ENCODE measurements around the gene CMTM7.
"Not testable (repeated sequence)": the region's sequence is repeated elsewhere in the genome, so short reads cannot be mapped to it uniquely, and the experiment has no call there.

The CMTM7 gene

DNA sequence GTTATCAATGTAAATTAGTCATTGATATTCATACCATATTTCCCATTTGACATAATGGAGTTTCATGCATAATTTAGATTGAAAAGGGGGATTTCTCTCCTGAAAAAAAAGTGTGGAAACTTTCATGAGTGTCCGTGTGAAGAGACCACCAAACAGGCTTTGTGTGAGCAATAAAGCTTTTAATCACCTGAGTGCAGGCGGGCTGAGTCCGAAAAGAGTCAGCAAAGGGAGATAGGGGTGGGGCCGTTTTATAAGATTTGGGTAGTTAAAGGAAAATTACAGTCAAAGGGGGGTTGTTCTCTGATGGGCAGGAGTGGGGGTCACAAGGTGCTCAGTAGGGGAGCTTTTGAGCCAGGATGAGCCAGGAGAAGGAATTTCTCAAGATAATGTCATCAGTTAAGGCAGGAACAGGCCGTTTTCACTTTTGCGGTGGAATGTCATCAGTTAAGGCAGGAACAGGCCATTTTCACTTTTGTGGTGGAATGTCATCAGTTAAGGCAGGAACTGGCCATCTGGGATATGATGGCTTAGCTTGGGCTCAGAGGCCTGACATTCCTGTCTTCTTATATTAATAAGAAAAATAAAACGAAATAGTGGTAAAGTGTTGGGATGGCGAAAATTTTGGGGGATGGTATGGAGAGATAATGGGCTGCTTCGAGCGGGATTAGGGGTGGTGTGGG, 69.3 kb downstream of the CMTM7 start:
- not testable (repeated sequence) for DNase-seq (ENCODE audit: low spot score)

DNA sequence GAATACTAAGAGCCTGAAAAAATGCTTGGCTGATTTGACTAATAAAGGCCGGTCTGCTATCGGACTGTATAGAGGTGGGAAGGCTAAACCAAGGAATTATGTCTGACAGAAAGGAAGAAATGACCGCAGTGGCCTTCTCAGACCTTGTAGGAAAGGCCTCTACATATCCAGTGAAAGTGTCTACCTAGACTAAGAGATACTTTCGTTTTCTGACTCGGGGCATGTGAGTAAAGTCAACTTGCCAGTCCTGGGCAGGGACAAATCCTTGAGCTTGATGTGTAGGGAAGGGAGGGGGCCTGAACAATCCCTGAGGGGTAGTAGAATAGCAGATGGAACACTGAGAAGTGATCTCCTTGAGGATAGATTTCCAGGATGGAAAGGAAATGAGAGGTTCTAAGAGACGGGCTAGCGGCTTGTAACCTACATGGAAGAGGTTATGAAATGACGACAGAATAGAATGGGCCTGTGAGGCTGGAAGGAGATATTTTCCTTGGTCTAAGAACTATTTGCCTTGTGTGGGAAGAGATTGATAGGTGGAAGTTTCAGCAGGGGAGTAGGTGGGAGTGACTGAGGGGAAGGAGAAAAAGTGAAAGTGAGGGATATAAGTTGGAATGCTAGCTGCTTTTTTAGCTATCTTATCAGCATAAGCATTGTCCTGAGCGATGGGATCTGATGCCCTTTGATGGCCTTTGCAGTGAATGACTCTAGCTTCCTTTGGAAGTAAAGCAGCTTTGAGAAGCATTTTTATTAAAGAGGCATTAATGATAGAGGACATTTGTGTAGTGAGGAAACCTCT, 70.7 kb downstream of the CMTM7 start:
- not testable (repeated sequence) for DNase-seq (ENCODE audit: low spot score)

DNA sequence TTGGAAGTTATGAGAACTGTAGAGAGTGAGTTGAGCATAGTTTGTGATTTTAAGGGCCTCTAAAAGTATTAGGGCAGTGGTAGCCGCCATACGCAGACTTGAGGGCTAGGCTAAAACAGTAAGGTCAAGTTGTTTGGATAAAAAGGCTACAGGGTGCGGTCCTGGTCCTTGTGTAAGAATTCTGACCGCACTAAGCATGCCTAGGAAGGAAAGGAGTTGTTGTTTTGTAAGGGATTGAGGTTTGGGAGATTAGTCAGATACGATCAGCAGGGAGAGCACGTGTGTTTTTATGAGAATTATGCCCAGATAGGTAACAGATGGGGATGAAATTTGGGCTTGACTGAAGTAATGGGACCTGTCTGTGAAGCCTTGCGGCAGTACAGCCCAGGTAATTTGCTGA, 71.8 kb downstream of the CMTM7 start:
- DNase-seq (ENCODE audit: low spot score): not testable (repeated sequence)

DNA sequence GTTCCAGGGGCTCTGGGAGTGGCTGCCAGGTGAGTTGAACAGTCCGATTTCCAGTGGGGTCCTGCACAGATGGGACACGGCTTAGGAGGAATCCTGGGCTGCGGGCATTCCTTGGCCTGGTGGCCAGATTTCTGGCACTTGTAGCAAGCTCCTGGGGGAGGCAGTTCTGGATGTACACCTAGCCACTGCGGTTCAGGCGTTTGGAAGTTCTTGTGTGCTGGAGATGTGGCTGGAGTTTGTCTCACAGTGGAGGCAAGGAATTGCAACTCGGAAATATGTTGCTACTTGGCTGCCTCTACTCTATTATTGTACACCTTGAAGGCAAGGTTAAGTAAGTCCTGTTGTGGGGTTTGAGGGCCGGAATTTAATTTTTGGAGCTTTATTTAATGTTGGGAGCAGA, 73.1 kb downstream of the CMTM7 start:
- not testable (repeated sequence) for DNase-seq (ENCODE audit: low spot score)

DNA sequence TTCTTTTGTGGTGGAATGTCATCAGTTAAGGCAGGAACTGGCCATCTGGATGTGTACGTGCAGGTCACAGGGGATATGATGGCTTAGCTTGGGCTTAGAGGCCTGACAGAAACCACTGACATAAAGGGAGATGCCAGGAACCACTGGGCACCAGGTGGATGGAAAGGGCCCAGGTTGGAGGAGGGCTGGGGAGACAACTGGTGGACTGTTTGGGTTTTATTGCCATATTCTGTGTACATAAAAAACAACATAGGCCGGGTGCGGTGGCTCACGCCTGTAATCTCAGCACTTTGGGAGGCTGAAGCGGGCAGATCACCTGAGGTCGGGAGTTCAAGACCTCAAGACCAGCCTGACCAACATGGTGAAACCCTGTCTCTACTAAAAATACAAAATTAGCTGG, 75.2 kb downstream of the CMTM7 start:
- DNase-seq (ENCODE audit: low spot score): not testable (repeated sequence)

DNA sequence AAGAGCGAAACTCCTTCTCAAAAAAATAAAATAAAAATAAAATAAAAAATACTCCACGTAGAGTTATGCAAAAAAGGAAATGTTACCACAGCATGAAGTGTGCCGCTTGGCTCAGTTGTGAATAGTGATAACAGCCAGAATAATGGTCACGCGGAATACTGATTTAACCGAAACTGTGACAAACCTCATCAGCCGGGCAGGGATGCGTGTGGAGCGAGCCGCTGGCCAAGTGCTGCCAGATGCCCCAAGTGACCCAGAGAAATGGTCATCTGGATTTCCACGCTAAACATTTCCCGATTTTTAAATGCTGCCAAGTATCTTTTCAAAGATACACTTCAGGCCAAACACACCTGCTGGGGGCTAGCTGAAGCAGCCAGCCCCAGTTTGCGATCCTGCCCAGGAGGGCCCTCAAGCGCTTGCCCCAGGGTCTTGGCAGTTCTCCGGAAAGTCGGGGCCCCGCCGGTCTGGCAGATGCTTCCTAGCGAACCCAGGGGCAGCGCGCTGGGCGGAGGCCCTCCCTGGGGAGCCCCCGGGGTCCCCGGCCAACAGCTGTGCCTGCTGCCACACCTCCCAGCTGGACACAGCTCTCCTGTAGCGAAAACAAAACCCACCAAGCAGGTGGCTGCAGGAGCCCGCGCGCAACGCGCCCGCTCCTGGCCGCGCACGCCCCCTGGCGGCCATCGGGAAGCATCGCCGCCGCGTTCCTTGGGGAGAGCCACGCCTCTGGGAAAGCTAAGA, 75.8 kb downstream of the CMTM7 start:
- DNase-seq (ENCODE audit: low spot score): peak; percentile 92

DNA sequence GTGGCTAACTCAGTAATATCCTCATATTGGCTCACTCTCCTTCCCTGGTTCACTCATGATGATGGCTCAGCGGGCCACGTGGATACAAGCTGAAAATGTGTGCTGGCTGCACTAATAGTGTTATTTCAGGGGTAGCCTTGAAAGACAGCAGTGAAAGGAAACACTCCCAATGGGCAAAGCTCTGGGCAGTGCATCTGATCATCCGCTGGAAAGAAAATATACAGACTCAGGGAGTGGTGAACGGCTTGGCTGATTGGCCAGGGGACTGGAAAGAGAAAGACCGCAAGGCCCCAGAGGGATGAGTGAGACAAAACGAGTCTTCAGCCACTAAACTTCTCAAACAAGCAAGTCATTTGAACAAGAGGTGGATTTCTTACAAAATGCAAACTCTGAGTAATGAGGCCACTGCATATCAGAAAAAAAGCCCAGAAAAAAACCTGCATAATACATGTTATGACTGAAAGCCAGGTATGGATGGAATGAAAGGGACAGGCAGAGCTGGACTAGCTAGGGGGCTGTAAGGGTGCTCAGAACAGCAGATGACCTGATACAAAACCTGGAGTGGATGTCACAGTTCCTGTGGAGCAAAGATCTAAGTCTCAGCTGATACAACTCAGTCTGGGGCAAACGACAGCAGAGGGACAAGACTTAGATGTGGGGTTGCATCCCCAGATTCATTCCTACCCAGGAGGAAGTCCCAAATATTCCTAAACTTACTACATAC, 77.7 kb downstream of the CMTM7 start:
- DNase-seq (ENCODE audit: low spot score): no peak

DNA sequence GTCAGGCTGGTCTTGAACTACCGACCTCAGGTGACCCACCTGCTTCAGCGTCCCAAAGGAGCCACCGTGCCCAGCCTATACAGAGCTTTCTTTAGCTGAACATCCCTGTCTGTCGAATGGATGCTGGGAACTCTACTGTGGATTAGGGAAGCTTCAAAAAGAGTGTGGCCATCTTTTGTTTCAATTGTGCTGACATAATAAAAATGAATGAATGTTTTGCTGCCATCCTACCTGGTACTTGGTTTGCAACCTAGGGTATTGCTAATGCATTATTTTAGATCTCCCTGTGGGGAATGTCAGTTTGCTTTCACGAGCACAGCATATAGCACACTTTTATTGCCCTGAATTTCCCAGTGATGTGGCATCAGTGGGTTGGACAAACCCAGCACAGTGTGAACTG, 78.7 kb downstream of the CMTM7 start:
- no peak for DNase-seq (ENCODE audit: low spot score)

DNA sequence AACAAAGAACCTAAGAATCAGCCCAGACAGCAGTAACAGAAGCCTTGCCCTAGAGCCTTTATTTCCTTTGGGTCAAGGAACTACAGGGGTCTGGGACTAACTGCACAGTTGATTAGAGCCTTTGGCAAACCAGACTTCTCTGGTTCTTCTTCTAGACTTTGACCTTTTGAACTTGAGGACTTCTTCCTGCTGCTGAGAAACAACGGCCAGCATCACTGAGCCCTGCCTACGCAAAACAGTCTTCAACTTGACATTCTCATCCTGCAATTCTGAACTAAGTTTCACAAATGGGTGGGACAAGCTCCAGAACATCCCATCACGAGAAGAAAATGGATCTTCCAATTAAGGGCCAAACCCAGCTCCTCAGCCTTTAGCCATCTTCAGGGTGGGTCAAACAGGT, 79.6 kb downstream of the CMTM7 start:
- DNase-seq (ENCODE audit: low spot score): no peak

DNA sequence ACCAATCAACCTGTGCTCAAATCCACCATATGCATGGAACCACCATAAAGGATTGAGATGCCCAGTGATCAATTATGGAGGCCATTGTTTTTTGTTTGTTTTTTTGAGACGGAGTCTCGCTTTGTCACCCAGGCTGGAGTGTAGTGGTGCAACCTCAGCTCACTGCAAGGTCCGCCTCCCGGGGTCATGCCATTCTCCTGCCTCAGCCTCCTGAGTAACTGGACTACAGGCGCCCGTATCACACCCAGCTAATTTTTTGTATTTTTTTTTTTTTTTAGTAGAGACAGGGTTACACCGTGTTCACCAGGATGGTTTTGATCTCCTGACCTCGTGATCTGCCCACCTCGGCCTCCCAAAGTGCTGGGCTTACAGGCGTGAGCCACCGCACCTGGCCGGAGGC, 80.5 kb downstream of the CMTM7 start:
- DNase-seq (ENCODE audit: low spot score): not testable (repeated sequence)

DNA sequence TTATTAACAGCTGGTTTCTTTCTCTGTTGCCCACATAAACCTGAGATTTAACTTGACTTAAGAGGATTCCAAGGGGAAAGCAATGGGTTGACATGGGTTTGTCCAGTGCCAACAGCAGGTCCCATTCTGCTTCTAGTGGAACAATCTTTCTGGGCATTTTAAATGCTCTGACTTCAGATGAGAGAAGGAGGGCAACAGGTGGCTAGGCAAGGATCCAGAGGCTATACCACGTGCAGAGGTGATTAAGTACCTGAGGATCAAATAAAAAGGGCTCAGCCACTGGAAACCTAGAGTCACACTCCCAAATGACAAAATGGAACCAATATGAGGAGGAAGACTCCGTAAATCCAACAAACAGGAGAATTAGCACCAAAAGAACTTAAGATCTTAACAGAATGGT, 82.5 kb downstream of the CMTM7 start:
- DNase-seq (ENCODE audit: low spot score): no peak

DNA sequence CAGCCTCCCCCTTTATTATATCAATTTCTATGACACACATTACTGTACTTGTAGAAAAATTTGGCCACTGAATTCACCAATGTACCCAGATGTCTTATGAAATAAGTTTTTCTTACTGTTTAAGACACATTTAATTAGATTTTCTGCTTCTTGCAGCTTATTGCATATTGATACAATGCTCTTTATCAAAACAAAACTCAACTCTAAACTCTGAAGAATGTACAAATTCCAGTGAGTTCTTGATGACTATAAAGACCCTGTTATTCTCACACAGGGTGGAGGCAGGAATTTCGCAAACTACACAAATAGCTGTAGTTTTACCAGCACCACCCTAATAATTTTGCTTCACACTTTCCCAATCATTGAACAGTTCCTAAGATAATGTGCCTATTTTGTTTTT, 89.0 kb downstream of the CMTM7 start:
- DNase-seq (ENCODE audit: low spot score): no peak

DNA sequence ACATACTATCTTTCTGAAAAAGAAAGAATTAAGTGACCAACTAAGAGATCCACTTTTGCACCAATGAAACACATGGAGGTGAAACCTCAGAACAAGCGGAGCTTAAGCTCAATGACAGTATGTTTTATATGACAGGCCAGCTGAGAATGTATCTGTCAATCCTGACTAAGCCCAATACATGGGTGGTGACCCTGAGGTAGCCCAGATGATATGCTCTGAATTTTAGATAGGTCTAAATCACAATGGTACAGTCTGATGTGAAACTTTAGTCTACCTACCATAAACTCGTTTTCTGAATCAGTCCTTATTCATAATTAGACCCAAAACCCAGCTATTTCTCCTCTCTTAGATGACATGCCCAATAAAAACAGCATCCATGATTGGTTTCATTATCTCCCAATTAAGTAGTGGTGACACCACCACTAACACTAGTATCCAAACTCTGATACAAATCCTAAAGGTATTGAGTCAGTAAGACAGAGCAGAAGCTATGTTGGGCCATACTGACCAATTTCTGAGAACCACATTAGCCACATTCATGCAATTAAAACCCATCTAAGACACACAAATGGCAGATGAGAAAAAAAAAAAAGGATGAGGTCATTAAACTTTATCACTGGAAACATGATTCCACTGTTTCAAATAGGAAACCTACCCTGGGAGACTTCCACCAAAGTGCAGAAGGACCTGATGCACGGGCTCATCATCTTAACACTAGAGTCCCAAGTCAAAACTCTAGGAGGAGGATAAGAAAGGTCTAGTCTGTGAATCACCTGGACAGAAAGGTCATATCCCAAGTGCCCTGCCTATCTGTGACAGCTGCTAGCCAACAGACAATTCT, 90.4 kb downstream of the CMTM7 start:
- no peak for DNase-seq (ENCODE audit: low spot score)

DNA sequence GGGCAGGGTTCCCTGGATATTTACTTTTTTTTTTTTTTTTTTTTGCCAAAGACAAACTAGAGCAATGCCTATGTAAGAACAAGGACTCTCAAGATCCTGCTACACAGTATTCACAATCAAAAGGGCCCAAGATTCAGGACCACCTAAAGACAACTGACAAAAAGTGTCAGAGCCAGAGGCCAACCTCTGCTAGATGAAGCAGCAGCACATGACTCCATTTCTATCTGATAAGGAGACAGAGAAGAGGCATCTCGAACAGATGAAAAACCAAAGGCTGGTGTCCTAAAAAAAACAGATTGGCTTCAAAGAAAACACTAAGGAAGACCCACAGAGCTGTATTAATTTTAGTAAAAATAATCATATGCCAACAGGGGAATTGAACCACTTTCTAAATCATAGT, 91.0 kb downstream of the CMTM7 start:
- no peak for DNase-seq (ENCODE audit: low spot score)

DNA sequence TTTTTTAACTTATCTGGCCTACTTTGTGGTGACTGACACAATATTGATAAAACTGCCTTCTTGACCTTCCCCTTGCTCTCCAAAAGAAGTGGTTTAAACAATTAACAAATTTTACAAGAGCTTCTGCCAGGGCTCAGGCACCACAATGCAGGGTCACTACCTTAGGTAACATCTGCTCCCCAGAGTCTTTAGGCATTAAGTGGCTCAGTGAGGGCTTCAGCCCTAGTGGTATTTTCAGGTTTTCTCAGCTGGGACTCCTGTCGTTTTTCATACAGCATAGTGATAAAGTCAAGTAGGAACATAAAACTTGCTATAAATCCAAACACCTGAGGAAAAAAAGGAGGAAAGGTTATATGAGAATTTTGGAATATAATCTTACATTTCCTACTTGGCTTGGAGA, 92.1 kb downstream of the CMTM7 start:
- DNase-seq (ENCODE audit: low spot score): no peak

DNA sequence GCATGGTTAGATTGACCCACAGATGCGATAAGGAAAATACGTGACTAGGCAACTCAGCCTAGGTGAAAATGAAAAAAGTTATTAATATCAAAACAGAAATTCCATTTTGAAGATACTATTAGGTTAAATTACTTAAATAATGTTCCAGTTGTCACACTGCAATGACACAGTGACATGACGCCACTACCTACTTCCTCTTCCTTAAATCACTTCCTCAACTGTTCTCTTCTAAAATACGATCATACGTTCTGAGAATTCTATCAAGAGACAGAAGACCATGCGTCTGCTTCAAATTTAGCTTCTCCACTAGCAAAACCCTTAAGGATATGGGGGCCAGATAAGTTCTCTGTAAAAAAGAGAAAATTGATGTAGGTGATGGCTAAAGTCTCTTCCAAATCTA, 92.8 kb downstream of the CMTM7 start:
- DNase-seq (ENCODE audit: low spot score): no peak

DNA sequence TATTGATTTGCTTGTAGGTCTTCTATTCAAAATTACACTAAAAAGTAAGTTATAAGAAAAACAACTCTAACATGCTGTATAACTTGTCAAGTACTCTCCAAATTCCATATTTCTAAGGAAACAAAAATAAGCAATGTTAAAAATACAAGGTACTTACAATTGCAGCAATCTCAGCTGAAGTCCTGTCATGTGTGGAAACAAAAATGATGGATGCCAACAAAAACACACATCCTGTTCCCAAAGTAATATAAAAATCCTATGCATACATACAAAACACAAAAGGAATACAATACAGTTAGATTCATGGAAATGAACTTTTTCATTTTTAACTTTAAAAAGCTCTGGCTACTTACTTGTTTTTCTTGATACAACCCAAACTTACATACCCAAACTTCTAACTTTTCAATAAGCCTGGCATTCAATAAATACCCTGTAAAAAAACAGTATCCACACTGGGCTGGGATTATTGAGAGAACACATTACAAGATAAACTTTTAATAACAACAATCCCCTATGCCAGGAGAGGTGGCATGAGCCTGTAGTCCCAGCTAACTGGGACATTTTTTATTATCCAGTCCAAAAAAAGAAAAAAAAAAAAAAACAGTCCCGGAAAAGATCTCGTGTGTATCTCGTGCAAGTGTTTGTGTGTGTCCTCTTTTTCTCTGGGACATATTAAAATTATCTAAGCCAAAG, 96.3 kb downstream of the CMTM7 start:
- DNase-seq (ENCODE audit: low spot score): no peak

DNA sequence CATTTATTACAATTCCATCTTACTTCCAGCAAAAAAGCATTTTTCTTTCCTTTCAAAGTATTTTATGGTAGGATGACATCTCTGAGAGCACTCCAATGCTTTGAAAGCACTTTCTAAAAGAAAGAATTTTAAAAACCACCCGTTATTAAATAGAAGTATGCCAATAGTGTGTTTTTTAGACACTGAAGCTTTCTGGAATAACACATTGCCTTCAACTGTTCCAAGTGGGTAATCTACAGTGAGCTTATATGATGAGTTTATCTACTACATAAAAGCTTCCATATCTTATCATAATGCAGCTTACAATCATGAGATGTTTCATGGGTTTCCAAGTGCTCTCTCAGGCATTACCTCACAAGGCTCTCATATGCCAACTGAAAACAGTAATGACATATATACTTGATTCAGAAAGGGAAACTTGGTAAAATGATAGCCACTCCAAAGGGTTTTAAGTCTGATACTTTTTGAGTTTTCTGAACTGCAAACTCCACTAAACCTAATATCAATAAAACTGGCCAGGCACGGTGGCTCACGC, 96.9 kb downstream of the CMTM7 start:
- DNase-seq (ENCODE audit: low spot score): no peak

DNA sequence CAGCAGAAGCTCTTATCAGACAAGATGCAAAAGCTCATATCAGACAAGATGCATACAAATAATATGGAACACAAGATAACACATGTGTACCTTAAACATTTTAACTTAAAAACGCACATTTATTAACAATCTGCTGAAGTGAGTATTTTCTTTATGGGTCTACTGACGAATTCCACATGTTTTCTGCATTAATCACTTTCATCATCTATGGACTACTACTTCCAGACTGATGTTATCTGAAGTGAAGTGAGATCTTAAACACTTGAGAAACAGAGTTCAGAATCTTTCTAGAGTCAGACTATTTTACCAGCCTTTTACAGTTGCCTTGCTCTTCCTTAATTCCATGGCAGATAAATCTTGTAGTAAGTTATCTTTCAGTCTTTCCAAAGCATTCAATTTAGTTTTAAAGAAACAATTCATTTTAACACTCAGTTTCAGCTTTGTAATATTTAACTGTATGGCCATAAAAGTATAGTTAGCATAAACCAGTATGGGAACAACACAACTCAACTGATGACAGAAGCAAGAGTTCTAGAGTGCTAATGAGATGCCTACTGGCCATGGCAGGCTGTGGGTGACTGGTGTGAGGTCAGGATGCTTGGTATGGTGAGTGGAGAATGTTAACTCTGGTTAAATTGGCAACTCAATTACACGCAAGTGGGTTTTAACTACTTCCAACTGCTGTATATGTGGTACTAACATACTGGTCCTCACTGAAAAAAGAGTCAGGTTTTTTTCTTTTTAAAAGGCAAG, 101.2 kb downstream of the CMTM7 start:
- no peak for DNase-seq (ENCODE audit: low spot score)
